Measurements from ENCODE around the gene BTRC.

DNA sequence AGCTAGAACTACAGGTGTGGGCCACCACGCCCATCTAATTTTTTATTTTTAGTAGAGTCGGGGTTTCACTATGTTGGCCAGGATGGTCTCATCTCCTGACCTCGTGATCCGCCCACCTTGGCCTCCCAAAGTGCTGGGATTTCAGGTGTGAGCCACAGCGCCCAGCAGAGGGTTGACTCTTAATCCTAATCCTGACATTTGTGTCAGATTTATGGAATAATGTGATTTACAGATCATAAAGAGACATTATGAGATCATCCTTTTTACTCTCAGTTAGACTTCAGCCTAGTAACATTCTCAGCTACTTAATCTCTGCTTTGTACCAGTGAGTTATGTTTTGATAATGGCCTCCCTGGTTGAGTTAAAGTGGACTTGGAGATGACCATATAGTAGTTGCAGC, 2.2 kb downstream of the BTRC start:
- no peak for TF ChIP-seq POLR2A (IDR thresholded peaks at IDR 0.05)
- TF ChIP-seq, protein P1, sequence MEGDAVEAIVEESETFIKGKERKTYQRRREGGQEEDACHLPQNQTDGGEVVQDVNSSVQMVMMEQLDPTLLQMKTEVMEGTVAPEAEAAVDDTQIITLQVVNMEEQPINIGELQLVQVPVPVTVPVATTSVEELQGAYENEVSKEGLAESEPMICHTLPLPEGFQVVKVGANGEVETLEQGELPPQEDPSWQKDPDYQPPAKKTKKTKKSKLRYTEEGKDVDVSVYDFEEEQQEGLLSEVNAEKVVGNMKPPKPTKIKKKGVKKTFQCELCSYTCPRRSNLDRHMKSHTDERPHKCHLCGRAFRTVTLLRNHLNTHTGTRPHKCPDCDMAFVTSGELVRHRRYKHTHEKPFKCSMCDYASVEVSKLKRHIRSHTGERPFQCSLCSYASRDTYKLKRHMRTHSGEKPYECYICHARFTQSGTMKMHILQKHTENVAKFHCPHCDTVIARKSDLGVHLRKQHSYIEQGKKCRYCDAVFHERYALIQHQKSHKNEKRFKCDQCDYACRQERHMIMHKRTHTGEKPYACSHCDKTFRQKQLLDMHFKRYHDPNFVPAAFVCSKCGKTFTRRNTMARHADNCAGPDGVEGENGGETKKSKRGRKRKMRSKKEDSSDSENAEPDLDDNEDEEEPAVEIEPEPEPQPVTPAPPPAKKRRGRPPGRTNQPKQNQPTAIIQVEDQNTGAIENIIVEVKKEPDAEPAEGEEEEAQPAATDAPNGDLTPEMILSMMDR (IDR thresholded peaks at IDR 0.05): no peak
- no peak for TF ChIP-seq POLR2AphosphoS5 (IDR thresholded peaks at IDR 0.05)

Data from sigmoid colon (tissue), 4 donors.